ENCODE data around the gene ADAM12.

DNA sequence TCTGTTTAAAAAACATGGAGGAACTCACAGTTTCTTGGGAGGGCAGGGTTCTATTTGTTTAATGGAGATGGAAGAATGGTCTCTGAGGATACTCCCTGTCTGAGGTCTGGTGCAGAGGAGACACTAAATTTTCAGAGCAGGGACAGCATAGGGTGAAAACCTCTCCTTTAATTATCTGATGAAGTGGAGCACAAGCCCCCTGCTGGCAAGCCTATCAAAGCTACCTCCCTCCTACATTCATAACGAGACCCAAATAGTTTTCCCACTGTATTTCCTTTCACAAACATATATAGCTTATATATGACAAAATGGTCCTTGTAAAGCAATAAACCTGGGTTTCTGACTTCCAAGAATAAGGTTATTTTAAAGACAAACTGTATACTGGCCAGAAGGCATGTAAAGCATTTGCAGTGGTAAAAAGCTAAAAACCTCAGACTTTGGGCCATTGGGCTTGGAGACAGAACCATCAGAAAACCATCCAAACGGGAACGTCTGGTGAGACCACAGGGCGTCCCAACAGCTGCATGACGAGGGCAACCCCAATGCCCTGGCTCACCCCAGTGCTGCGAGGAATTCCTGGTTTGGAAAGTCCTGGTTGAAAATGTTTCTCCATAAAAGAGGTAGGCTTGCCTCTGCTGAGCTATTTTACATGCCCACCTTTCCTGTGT, 290.6 kb downstream of the ADAM12 start:
- TF ChIP-seq CTCF (IDR thresholded peaks at IDR 0.05) = no peak
- TF ChIP-seq EP300 (IDR thresholded peaks at IDR 0.05) = no peak
- no peak for TF ChIP-seq POLR2A (IDR thresholded peaks at IDR 0.05)

Data from suprapubic skin (tissue), 3 donors.